ENCODE data around the gene LHX1. TPM values are rescaled to one million over a fixed set of nuclear protein-coding genes. Genes with fewer than 3 reads are reported as not detected.

Gene LHX1
- total and polyA plus RNA-seq, 4 donors: not detected

DNA sequence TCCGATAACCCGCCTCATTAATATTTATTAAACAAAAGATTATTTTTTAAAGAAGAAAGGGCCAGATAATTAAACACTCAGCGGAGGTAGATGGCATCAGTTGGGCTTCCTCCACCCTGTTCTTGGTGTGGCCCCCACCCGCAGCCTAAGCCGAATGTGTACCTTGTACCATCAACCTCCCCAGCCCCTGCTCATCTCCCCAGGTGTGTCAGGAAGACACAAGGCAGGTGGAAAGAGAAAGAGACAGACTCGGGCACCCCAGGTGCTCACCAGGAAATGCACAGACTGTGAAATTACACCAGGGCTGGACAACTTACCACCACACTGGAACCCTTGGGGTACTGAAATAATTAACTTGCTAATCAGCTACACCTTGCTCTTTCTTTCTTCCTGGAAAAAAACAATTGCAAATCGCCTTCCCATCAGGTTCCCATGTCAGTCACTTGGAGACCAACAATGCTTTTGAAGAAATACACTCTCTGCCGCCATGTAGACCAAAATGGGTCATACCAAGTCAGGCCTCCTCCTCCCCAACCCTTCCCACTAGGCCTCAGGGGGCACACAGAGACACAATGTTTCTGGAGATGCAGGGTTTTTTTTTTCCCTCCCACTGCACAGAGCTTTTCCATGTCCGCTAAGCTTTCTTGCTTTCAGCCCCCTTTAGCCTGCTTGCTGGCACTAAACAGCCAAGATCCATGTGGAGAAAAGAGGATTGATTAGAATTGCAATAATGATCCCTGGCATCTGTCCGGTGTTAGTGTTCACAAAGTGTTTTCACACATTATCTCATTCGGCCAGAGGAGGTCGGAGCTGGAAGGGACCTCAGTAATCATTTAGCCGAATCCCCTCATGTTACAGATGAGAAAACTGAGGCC is 8.6 kb upstream of the LHX1 start:
- Histone ChIP-seq H3K4me1 (ENCODE audit: control insufficient read depth in 5 of 5, insufficient read depth in 5 of 5, low read length in 5 of 5) (peaks cover 0 to 33% (median 8%) of the 10 kb centered on the region in 5 donors), H3K36me3 (ENCODE audit: control insufficient read depth in 4 of 4, insufficient read depth in 4 of 4, low read length in 4 of 4) (no peaks in the 10 kb centered on the region), H3K9ac (ENCODE audit: insufficient read depth in 1 of 2, low read length in 2 of 2) (no peak overlapping the region), H3K27ac (ENCODE audit: low read depth in 1 of 2, low read length in 1 of 2) (no peak overlapping the region), H3K9me3 (ENCODE audit: control insufficient read depth in 4 of 4, insufficient read depth in 3 of 4, low read length in 3 of 4) (no peaks in the 10 kb centered on the region), H3K4me3 (no peak overlapping the region), H3K27me3 (ENCODE audit: control insufficient read depth in 3 of 3, insufficient read depth in 3 of 3, low read length in 2 of 3) (peaks cover 0 to 80% (median 76%) of the 10 kb centered on the region in 3 donors)
- TF ChIP-seq, protein P1, sequence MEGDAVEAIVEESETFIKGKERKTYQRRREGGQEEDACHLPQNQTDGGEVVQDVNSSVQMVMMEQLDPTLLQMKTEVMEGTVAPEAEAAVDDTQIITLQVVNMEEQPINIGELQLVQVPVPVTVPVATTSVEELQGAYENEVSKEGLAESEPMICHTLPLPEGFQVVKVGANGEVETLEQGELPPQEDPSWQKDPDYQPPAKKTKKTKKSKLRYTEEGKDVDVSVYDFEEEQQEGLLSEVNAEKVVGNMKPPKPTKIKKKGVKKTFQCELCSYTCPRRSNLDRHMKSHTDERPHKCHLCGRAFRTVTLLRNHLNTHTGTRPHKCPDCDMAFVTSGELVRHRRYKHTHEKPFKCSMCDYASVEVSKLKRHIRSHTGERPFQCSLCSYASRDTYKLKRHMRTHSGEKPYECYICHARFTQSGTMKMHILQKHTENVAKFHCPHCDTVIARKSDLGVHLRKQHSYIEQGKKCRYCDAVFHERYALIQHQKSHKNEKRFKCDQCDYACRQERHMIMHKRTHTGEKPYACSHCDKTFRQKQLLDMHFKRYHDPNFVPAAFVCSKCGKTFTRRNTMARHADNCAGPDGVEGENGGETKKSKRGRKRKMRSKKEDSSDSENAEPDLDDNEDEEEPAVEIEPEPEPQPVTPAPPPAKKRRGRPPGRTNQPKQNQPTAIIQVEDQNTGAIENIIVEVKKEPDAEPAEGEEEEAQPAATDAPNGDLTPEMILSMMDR (IDR thresholded peaks at IDR 0.05; ENCODE audit: control extremely low read depth, extremely low read depth): no peak
- no peak for DNase-seq
- WGBS, 2 donors: 38 to 41% methylated on average over 13 of the region's 13 CpGs
- no peak for ATAC-seq (ENCODE audit: insufficient read depth, low FRiP score)

DNA sequence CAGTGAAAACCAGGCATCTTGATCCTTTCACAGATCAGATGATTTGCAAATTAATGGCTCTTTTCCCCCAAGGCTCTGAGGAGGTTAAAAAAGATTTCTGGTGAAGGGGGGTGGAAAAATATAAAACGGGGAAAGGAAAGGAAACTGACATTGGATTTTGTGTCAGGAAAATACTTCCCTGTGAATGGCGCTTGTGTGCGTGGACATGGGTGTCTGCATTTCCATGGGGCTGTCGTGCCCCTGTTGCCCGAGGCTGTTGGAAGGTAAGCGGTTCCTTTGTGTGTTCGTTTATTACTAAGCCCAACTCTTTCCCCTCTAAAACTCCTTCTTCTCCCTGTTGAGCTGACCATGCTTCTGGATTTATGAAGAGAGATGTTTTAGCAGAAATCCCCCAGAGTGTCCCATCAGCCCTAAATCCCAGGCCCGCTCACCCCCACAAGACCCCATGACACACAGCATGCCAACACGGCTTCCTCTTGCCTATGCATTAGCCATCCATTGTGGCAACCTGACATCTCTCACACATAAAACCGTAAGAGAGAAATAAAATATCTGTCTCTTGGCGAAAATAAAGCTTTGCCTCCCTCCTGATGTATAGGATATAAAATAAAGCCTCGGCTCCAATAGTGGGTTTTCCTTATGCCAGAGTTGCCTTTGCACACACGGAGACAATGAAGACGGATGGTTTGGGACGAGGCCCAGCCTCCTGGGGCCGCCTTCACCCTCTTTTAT is 7.3 kb upstream of the LHX1 start:
- no peaks in the 10 kb centered on the region for H3K36me3 ChIP-seq (ENCODE audit: control insufficient read depth in 4 of 4, insufficient read depth in 4 of 4, low read length in 4 of 4)
- ATAC-seq (ENCODE audit: insufficient read depth, low FRiP score) (no peak), DNase-seq (no peak)
- TF ChIP-seq, protein P1 (IDR thresholded peaks at IDR 0.05; ENCODE audit: control extremely low read depth, extremely low read depth): no peak
- peaks cover 0 to 92% (median 85%) of the 10 kb centered on the region in 3 donors for H3K27me3 ChIP-seq (ENCODE audit: control insufficient read depth in 3 of 3, insufficient read depth in 3 of 3, low read length in 2 of 3)
- no peak overlapping the region for H3K4me3 ChIP-seq
- H3K9ac ChIP-seq (ENCODE audit: insufficient read depth in 1 of 2, low read length in 2 of 2): no peak overlapping the region
- peaks cover 0 to 5% (median 0%) of the 10 kb centered on the region in 4 donors for H3K9me3 ChIP-seq (ENCODE audit: control insufficient read depth in 4 of 4, insufficient read depth in 3 of 4, low read length in 3 of 4)
- WGBS, 2 donors: 35 to 36% methylated on average over 16 of the region's 16 CpGs
- no peak overlapping the region for H3K27ac ChIP-seq (ENCODE audit: low read depth in 1 of 2, low read length in 1 of 2)
- H3K4me1 ChIP-seq (ENCODE audit: control insufficient read depth in 5 of 5, insufficient read depth in 5 of 5, low read length in 5 of 5): peaks cover 0 to 45% (median 13%) of the 10 kb centered on the region in 5 donors

DNA sequence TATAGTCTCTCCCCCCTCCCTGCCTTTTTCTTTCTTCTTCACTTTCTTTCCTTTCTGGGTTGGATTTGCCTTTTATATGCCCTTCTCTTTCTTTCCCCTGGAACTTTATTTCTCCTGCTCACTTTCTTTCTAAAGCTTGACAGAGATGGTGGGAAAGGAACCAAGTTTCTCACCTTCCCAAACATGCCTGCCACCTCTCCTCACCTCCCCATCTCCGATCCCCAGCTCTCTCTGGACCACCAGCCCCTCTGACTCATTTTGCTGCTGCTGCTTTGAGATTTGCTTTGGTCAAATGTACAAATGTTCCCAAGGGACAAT is 6.7 kb upstream of the LHX1 start:
- DNase-seq (no peak), ATAC-seq (ENCODE audit: insufficient read depth, low FRiP score) (no peak)
- Histone ChIP-seq H3K9me3 (ENCODE audit: control insufficient read depth in 4 of 4, insufficient read depth in 3 of 4, low read length in 3 of 4) (peaks cover 0 to 8% (median 0%) of the 10 kb centered on the region in 4 donors), H3K36me3 (ENCODE audit: control insufficient read depth in 4 of 4, insufficient read depth in 4 of 4, low read length in 4 of 4) (no peaks in the 10 kb centered on the region), H3K27me3 (ENCODE audit: control insufficient read depth in 3 of 3, insufficient read depth in 3 of 3, low read length in 2 of 3) (peaks cover 0 to 93% (median 87%) of the 10 kb centered on the region in 3 donors), H3K4me3 (no peak overlapping the region), H3K27ac (ENCODE audit: low read depth in 1 of 2, low read length in 1 of 2) (no peak overlapping the region), H3K4me1 (ENCODE audit: control insufficient read depth in 5 of 5, insufficient read depth in 5 of 5, low read length in 5 of 5) (peaks cover 0 to 48% (median 13%) of the 10 kb centered on the region in 5 donors), H3K9ac (ENCODE audit: insufficient read depth in 1 of 2, low read length in 2 of 2) (no peak overlapping the region)
- TF ChIP-seq, protein P1 (IDR thresholded peaks at IDR 0.05; ENCODE audit: control extremely low read depth, extremely low read depth): no peak
- WGBS, 2 donors: 70 to 73% methylated on average over 1 of the region's 1 CpG
